ENCODE data around the gene KCNH1. TPM values are rescaled to one million over a fixed set of nuclear protein-coding genes. Genes with fewer than 3 reads are reported as not detected.
A peak's percentile ranks its signal among the peaks of the same experiment; 100 is the strongest.

Gene KCNH1
- total RNA-seq, 2 donors from 2014 or later = 3.2 to 3.5 TPM

DNA sequence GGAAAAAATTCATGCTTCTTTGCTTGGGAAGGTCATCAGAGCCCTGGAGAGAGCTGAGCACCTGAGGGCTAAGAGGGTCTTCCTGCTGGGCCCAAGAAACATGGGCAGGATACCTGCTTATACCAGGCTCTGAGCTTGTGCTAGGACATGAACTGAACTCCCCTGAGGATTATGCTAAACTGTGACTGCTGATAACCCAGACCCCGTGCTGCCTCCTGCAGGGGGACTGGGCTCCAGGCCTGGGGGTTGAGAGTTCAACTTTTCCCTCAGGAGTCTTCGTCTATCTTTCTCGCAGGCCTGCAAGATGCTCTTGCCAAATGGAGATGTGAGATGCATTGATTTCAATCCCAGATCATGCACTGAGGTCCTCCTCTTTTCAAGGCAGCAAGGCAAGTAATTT is 436.8 kb downstream of the KCNH1 start:
- DNase-seq = peak; percentile 73
- H3K27ac Mint-ChIP-seq = no peak overlapping the region
- Histone ChIP-seq H3K9ac (ENCODE audit: extremely low read depth, low read length, poor library complexity, severe bottlenecking) (no peak overlapping the region), H3K4me3 (ENCODE audit: low read length) (no peak overlapping the region), H3K36me3 (ENCODE audit: control insufficient read depth, insufficient read depth, low read length) (no peaks in the 10 kb centered on the region), H3K27ac (ENCODE audit: low read depth, low read length) (no peak overlapping the region), H3K27me3 (ENCODE audit: control insufficient read depth, insufficient read depth, low read length, poor library complexity, severe bottlenecking) (no peaks in the 10 kb centered on the region), H3K9me3 (ENCODE audit: control insufficient read depth, low read length) (no peaks in the 10 kb centered on the region), H3K4me1 (ENCODE audit: control insufficient read depth, insufficient read depth, low read length) (peaks cover 2% of the 10 kb centered on the region)
- H3K27me3 Mint-ChIP-seq (ENCODE audit: insufficient read depth) = peaks cover 1% of the 10 kb centered on the region
- H3K9me3 Mint-ChIP-seq = no peaks in the 10 kb centered on the region
- H3K36me3 Mint-ChIP-seq (ENCODE audit: low read depth) = no peaks in the 10 kb centered on the region
- TF ChIP-seq, protein P1, sequence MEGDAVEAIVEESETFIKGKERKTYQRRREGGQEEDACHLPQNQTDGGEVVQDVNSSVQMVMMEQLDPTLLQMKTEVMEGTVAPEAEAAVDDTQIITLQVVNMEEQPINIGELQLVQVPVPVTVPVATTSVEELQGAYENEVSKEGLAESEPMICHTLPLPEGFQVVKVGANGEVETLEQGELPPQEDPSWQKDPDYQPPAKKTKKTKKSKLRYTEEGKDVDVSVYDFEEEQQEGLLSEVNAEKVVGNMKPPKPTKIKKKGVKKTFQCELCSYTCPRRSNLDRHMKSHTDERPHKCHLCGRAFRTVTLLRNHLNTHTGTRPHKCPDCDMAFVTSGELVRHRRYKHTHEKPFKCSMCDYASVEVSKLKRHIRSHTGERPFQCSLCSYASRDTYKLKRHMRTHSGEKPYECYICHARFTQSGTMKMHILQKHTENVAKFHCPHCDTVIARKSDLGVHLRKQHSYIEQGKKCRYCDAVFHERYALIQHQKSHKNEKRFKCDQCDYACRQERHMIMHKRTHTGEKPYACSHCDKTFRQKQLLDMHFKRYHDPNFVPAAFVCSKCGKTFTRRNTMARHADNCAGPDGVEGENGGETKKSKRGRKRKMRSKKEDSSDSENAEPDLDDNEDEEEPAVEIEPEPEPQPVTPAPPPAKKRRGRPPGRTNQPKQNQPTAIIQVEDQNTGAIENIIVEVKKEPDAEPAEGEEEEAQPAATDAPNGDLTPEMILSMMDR (conservative IDR thresholded peaks at IDR 0.05) = peak; percentile 62
- peaks cover 9% of the 10 kb centered on the region for H3K4me1 Mint-ChIP-seq
- H3K4me3 Mint-ChIP-seq = no peak overlapping the region
- 56 to 100% methylated on average over 1 to 3 of the region's 3 CpGs for WGBS, 2 experiments (ENCODE audit: insufficient coverage in 1 of 2, insufficient read length in 1 of 2)

DNA sequence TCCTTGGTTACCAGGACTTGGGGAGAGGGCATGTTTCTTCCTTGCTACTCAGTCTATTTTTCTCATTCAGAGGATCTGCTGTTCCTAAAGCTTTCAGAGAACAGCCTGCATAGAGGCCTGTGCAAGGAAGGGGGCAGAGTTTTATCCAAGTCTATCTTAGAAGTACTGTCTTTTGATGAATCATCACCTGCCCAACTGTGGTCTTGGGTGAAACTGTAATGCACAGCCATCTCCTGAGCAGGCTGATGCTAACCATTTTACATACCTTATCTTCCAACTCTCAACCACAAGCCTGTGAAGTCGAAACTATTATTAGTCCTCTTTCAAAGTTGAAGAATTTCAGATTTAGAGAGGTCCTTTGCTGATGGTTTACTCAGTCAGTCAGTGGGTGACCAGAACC is 437.2 kb downstream of the KCNH1 start:
- Histone ChIP-seq H3K4me3 (ENCODE audit: low read length) (no peak overlapping the region), H3K36me3 (ENCODE audit: control insufficient read depth, insufficient read depth, low read length) (no peaks in the 10 kb centered on the region), H3K9me3 (ENCODE audit: control insufficient read depth, low read length) (no peaks in the 10 kb centered on the region), H3K4me1 (ENCODE audit: control insufficient read depth, insufficient read depth, low read length) (peaks cover 2% of the 10 kb centered on the region), H3K27ac (ENCODE audit: low read depth, low read length) (no peak overlapping the region), H3K27me3 (ENCODE audit: control insufficient read depth, insufficient read depth, low read length, poor library complexity, severe bottlenecking) (no peaks in the 10 kb centered on the region), H3K9ac (ENCODE audit: extremely low read depth, low read length, poor library complexity, severe bottlenecking) (no peak overlapping the region)
- TF ChIP-seq, protein P1 (conservative IDR thresholded peaks at IDR 0.05) = no peak
- H3K36me3 Mint-ChIP-seq (ENCODE audit: low read depth) = no peaks in the 10 kb centered on the region
- no peak for DNase-seq
- 91 to 100% methylated on average over 1 of the region's 1 CpG for WGBS, 2 experiments (ENCODE audit: insufficient coverage in 1 of 2, insufficient read length in 1 of 2)
- no peak overlapping the region for H3K4me3 Mint-ChIP-seq
- peaks cover 1% of the 10 kb centered on the region for H3K27me3 Mint-ChIP-seq (ENCODE audit: insufficient read depth)
- no peak overlapping the region for H3K27ac Mint-ChIP-seq
- H3K4me1 Mint-ChIP-seq = peaks cover 9% of the 10 kb centered on the region
- H3K9me3 Mint-ChIP-seq = no peaks in the 10 kb centered on the region

DNA sequence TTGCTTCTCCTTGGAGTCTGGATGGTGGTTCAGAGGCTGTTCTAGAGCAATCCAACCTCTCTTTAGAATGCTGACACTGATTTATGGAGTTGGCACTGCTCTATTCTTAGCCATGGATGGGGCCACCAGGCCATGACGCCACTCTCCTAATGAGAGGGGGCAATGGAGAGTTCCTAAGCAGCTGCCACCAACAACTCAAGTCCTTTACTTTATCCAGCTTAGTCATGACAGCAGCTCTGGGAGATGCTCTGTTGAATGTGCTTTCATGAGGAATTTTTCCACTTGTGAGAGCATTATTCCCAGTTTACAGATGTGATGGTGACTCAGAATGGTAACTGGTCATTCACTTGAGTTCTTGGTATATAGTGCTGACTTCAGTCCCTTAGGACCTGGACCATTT is 438.9 kb downstream of the KCNH1 start:
- Histone ChIP-seq H3K9ac (ENCODE audit: extremely low read depth, low read length, poor library complexity, severe bottlenecking) (no peak overlapping the region), H3K4me1 (ENCODE audit: control insufficient read depth, insufficient read depth, low read length) (peaks cover 2% of the 10 kb centered on the region), H3K36me3 (ENCODE audit: control insufficient read depth, insufficient read depth, low read length) (no peaks in the 10 kb centered on the region), H3K27me3 (ENCODE audit: control insufficient read depth, insufficient read depth, low read length, poor library complexity, severe bottlenecking) (no peaks in the 10 kb centered on the region), H3K9me3 (ENCODE audit: control insufficient read depth, low read length) (no peaks in the 10 kb centered on the region), H3K27ac (ENCODE audit: low read depth, low read length) (no peak overlapping the region), H3K4me3 (ENCODE audit: low read length) (no peak overlapping the region)
- H3K27ac Mint-ChIP-seq = no peak overlapping the region
- no peaks in the 10 kb centered on the region for H3K36me3 Mint-ChIP-seq (ENCODE audit: low read depth)
- WGBS, 2 experiments (ENCODE audit: insufficient coverage in 1 of 2, insufficient read length in 1 of 2) = 93% methylated on average over 1 of the region's 1 CpG; no CpG with 5 or more reads in 1 of the 2 experiments
- no peaks in the 10 kb centered on the region for H3K9me3 Mint-ChIP-seq
- peaks cover 5% of the 10 kb centered on the region for H3K27me3 Mint-ChIP-seq (ENCODE audit: insufficient read depth)
- peaks cover 9% of the 10 kb centered on the region for H3K4me1 Mint-ChIP-seq
- TF ChIP-seq, protein P1 (conservative IDR thresholded peaks at IDR 0.05) = no peak
- H3K4me3 Mint-ChIP-seq = no peak overlapping the region
- no peak for DNase-seq

Measured in endodermal cell (in vitro differentiated cells).